ENCODE results near the gene ALG9.
A peak's percentile ranks its signal among the peaks of the same experiment; 100 is the strongest.

DNA sequence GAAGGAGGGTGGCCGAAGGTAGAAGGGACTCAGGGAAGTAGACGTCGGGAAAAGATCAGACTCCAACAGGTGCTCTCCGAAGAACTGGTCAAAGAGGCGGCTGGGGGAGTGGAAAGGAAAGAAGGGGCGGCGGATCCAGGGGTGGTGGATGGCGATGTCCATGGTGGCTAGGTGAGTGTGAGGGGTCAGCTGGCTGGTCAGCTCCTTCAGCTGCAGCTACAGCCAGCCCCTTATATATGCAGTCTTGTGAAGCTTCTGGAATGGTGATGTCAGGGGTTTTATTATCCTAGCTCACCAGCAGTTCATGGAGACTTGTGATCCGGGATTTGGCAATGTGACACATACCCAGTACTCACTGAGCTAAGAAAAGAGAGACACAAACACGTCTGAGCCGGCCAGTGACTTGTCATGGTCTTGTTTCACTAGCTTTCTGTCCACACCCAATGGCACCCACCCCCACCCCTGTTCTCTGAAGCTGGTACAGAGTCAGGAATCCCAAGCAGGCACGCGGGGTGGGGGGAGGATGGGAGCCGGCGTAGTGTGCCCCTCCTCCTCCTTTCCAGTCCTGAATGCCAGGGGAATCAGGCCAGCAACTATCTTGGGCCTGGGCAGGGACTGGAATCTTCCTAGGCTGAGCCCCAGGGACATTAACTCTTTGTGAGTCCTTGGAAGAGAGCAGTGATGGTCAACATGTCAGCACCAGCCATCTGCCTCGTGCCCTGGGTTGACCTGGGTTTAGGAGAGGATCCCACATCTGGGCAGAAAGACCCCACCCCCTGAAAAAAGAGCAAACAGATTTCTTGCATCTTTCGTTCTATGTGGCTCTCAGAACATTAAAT is 40.4 kb upstream of the ALG9 start, which contains the start of gene CRYAB:
- TF ChIP-seq, protein P1, sequence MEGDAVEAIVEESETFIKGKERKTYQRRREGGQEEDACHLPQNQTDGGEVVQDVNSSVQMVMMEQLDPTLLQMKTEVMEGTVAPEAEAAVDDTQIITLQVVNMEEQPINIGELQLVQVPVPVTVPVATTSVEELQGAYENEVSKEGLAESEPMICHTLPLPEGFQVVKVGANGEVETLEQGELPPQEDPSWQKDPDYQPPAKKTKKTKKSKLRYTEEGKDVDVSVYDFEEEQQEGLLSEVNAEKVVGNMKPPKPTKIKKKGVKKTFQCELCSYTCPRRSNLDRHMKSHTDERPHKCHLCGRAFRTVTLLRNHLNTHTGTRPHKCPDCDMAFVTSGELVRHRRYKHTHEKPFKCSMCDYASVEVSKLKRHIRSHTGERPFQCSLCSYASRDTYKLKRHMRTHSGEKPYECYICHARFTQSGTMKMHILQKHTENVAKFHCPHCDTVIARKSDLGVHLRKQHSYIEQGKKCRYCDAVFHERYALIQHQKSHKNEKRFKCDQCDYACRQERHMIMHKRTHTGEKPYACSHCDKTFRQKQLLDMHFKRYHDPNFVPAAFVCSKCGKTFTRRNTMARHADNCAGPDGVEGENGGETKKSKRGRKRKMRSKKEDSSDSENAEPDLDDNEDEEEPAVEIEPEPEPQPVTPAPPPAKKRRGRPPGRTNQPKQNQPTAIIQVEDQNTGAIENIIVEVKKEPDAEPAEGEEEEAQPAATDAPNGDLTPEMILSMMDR (conservative IDR thresholded peaks at IDR 0.05; ENCODE audit: low read depth, low read length): no peak
- TF ChIP-seq SMC3 (IDR thresholded peaks at IDR 0.05; ENCODE audit: low read depth, low read length): no peak
- peak; percentile 54; the same call in 1 of the 2 replicates for TF ChIP-seq BHLHE40 (IDR thresholded peaks at IDR 0.05; ENCODE audit: low read depth, low read length)
- TF ChIP-seq RAD21 (IDR thresholded peaks at IDR 0.05; ENCODE audit: low read length): no peak
- TF ChIP-seq RFX5 (IDR thresholded peaks at IDR 0.05; ENCODE audit: low read depth, low read length): no peak
- peak; percentile 85; the same call in 1 of the 2 replicates for TF ChIP-seq MAZ (IDR thresholded peaks at IDR 0.05; ENCODE audit: borderline replicate concordance, low read depth, low read length)
- TF ChIP-seq CEBPB (IDR thresholded peaks at IDR 0.05; ENCODE audit: low read depth, low read length): peak; percentile 56; the same call in 1 of the 2 replicates
- TF ChIP-seq POLR2A (IDR thresholded peaks at IDR 0.05; ENCODE audit: low read depth, low read length): peak; percentile 41; the same call in 1 of the 2 replicates
- TF ChIP-seq CHD1 (IDR thresholded peaks at IDR 0.05; ENCODE audit: low read depth, low read length): no peak
- peak; percentile 57 for TF ChIP-seq RCOR1 (IDR thresholded peaks at IDR 0.05; ENCODE audit: insufficient replicate concordance, low read length)
